Breast epithelium (tissue), 4 donors: ENCODE results near the gene COL5A1. TPM values are rescaled to one million over a fixed set of nuclear protein-coding genes. Genes with fewer than 3 reads are reported as not detected.
A peak's percentile ranks its signal among the peaks of the same experiment; 100 is the strongest.

ENCODE experiments used
- DNase-seq, 2 donors: peaks; one replicate each; pipeline ENCODE4 v3.0.0-alpha.2; 2019; ENCODE audit warnings: low spot score in 2 of 2
- H3K27ac ChIP-seq, 2 donors: fragments of 200-600 bp; sonication (generic) in 1 of 2; one replicate each; pipeline ENCODE4 v1.5.1; 2016 to 2019; ENCODE audit warnings: mild to moderate bottlenecking in 1 of 2
- H3K27me3 ChIP-seq, 2 donors: fragments of 200-600 bp; sonication (generic) in 1 of 2; one replicate each; pipeline versions ENCODE4 v1.5.1 to v1.6.0; 2017 to 2019; ENCODE audit warnings: control low read depth in 1 of 2, mild to moderate bottlenecking in 1 of 2
- H3K36me3 ChIP-seq: fragments of 200-600 bp; one replicate; pipeline ENCODE4 v1.5.1; 2019
- H3K4me1 ChIP-seq, 2 donors: fragments of 200-600 bp; sonication (generic); one replicate each; pipeline ENCODE4 v1.5.1; 2016 to 2019; ENCODE audit warnings: control low read depth in 1 of 2
- H3K4me3 ChIP-seq, 3 donors: fragments of 200-600 bp; sonication (generic); 1 replicate in 2 of 3; 2 replicates in 1 of 3; pipeline ENCODE4 v1.5.1; 2016 to 2019; ENCODE audit warnings: mild to moderate bottlenecking in 3 of 3, moderate library complexity in 2 of 3
- H3K9me3 ChIP-seq, 2 donors: fragments of 200-600 bp; sonication (generic) in 1 of 2; one replicate each; pipeline ENCODE4 v1.5.1; 2016 to 2019; ENCODE audit warnings: control low read depth in 1 of 2
- CTCF ChIP-seq, 3 donors: fragments of 450-650 bp; IDR thresholded peaks; one replicate each; pipeline ENCODE4 v1.5.1; 2016 to 2017; ENCODE audit warnings: antibody characterized with exemption in 3 of 3, mild to moderate bottlenecking in 3 of 3, moderate library complexity in 3 of 3
- POLR2A ChIP-seq: fragments of 450-650 bp; IDR thresholded peaks from one replicate; pipeline ENCODE4 v1.6.1; 2016; ENCODE audit warnings: antibody characterized with exemption, mild to moderate bottlenecking, moderate library complexity
- POLR2AphosphoS5 ChIP-seq, 3 donors: sonication (generic); formaldehyde crosslinking; IDR thresholded peaks; one replicate each; pipeline ENCODE4 v1.6.1; 2017; ENCODE audit warnings: antibody characterized with exemption in 3 of 3
- intact Hi-C: fragments of 100-400 bp; cut with DNase I; formaldehyde crosslinking; loops from one replicate; pipeline ENCODE4 v1.15.1; 2023; ENCODE audit warnings: low total_unique reads
- total RNA-seq, 3 donors: library from RNA; depleted of rRNA; stranded (reverse); fragments of >200 nt; gene quantifications; one replicate each; pipeline ENCODE4 v1.1.0, GENCODE V29; 2016

The COL5A1 gene
- total RNA-seq, 3 donors from 2014 or later, result 12.1 to 17.0 (median 15.4) TPM

- no peak overlapping the region for H3K27ac ChIP-seq
- peaks cover 6 to 14% of the 10 kb centered on the region in 2 donors for H3K4me1 ChIP-seq
- no peaks in the 10 kb centered on the region for H3K9me3 ChIP-seq
- H3K4me3 ChIP-seq, result no peak overlapping the region
- no peak for DNase-seq
- no peak for TF ChIP-seq POLR2A
- TF ChIP-seq POLR2AphosphoS5 (IDR thresholded peaks at IDR 0.05), result no peak
- TF ChIP-seq CTCF (IDR thresholded peaks at IDR 0.05), result no peak
- intact Hi-C loops, result loop anchor here (10.0 kb wide), 1 partner anchor 637 kb away; no protein-coding TSS in a partner anchor
- no peaks in the 10 kb centered on the region for H3K36me3 ChIP-seq
- peaks cover 0 to 3% of the 10 kb centered on the region in 2 donors for H3K27me3 ChIP-seq
These were observed 136.6 kb downstream of the COL5A1 start for GRCh38 chr9:134778156-134778555.

GRCh38 chr9:134778841-134779411 is 137.3 kb downstream of the COL5A1 start:
- Histone ChIP-seq H3K4me1 (peaks cover 6 to 21% of the 10 kb centered on the region in 2 donors), H3K9me3 (no peaks in the 10 kb centered on the region), H3K27ac (peak overlapping the region in 1 of 2 donors; percentile 32), H3K27me3 (peaks cover 0 to 3% of the 10 kb centered on the region in 2 donors), H3K36me3 (no peaks in the 10 kb centered on the region), H3K4me3 (no peak overlapping the region)
- TF ChIP-seq CTCF (IDR thresholded peaks at IDR 0.05) (peak in 2 of 3 donors; percentile 36 to 54), POLR2A (no peak), POLR2AphosphoS5 (IDR thresholded peaks at IDR 0.05) (no peak)
- intact Hi-C loops, result loop anchor here (10.0 kb wide), 1 partner anchor 636 kb away; no protein-coding TSS in a partner anchor
- peak; percentile 27 to 71 for DNase-seq

GRCh38 chr9:134779640-134780039 is 138.0 kb downstream of the COL5A1 start:
- Histone ChIP-seq H3K4me3 (no peak overlapping the region), H3K27me3 (peaks cover 0 to 3% of the 10 kb centered on the region in 2 donors), H3K36me3 (no peaks in the 10 kb centered on the region), H3K27ac (no peak overlapping the region), H3K4me1 (peaks cover 6 to 23% of the 10 kb centered on the region in 2 donors), H3K9me3 (no peaks in the 10 kb centered on the region)
- TF ChIP-seq CTCF (IDR thresholded peaks at IDR 0.05) (no peak), POLR2A (no peak), POLR2AphosphoS5 (IDR thresholded peaks at IDR 0.05) (no peak)
- intact Hi-C loops, result loop anchor here (10.0 kb wide), 1 partner anchor 635 kb away; no protein-coding TSS in a partner anchor
- no peak for DNase-seq

GRCh38 chr9:134781591-134782302 is 140.1 kb downstream of the COL5A1 start:
- H3K4me1 ChIP-seq, result peaks cover 6 to 23% of the 10 kb centered on the region in 2 donors
- no peaks in the 10 kb centered on the region for H3K9me3 ChIP-seq
- no peak for DNase-seq
- H3K27me3 ChIP-seq, result peaks cover 3 to 19% of the 10 kb centered on the region in 2 donors
- intact Hi-C loops, result no loop called here
- no peak overlapping the region for H3K4me3 ChIP-seq
- TF ChIP-seq CTCF (IDR thresholded peaks at IDR 0.05), result no peak
- no peak for TF ChIP-seq POLR2A
- TF ChIP-seq POLR2AphosphoS5 (IDR thresholded peaks at IDR 0.05), result no peak
- H3K36me3 ChIP-seq, result no peaks in the 10 kb centered on the region
- H3K27ac ChIP-seq, result no peak overlapping the region
